Measurements from ENCODE around the gene EEF1A2. TPM values are rescaled to one million over a fixed set of nuclear protein-coding genes. Genes with fewer than 3 reads are reported as not detected.

The EEF1A2 gene
- total RNA-seq, 1 experiment from 2014 or later = 32.0 TPM

DNA sequence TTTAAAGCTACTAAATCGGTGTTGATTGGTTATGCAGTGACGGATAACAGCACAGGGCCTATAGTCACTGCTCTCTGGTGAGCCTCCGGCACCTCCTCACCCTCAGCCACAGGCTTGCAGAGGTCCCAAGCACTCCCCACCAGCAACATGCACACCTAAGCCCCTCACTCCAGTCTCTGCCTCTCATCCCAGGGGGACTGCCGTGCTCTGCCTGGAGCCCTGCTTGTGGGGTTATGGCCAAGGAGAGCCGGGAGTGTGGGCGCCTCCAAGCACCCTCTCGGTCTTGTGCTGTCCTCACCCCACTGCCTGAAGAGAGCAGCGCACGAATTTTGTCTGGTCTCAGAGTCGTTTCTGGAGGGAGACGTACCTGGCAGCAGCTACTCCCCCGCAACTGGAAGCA, 6.8 kb upstream of the EEF1A2 start:
- Mint-ChIP-seq H3K27me3 (ENCODE audit: insufficient read depth, unreplicated experiment) (peaks cover 19% of the 10 kb centered on the region), H3K36me3 (ENCODE audit: insufficient read depth, unreplicated experiment) (no peaks in the 10 kb centered on the region), H3K4me3 (ENCODE audit: unreplicated experiment) (no peak overlapping the region), H3K27ac (ENCODE audit: unreplicated experiment) (no peak overlapping the region), H3K4me1 (ENCODE audit: low read depth, unreplicated experiment) (no peaks in the 10 kb centered on the region), H3K9me3 (ENCODE audit: unreplicated experiment) (no peaks in the 10 kb centered on the region)
- no peak for DNase-seq
- H3K27me3 ChIP-seq (replicated peaks; ENCODE audit: control insufficient read depth, insufficient read depth, low read length) = no peaks in the 10 kb centered on the region; the same call in 1 of the 2 replicates
- no TSS peak for BruUV-seq (replicated peaks)
- ChIA-PET POLR2A (interaction anchor here (1.3 kb wide), 1 partner anchor 15 kb away, joined by 3 read pairs; no protein-coding TSS in a partner anchor), CTCF (no interaction called here)
- TF ChIP-seq, protein P1, sequence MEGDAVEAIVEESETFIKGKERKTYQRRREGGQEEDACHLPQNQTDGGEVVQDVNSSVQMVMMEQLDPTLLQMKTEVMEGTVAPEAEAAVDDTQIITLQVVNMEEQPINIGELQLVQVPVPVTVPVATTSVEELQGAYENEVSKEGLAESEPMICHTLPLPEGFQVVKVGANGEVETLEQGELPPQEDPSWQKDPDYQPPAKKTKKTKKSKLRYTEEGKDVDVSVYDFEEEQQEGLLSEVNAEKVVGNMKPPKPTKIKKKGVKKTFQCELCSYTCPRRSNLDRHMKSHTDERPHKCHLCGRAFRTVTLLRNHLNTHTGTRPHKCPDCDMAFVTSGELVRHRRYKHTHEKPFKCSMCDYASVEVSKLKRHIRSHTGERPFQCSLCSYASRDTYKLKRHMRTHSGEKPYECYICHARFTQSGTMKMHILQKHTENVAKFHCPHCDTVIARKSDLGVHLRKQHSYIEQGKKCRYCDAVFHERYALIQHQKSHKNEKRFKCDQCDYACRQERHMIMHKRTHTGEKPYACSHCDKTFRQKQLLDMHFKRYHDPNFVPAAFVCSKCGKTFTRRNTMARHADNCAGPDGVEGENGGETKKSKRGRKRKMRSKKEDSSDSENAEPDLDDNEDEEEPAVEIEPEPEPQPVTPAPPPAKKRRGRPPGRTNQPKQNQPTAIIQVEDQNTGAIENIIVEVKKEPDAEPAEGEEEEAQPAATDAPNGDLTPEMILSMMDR (IDR thresholded peaks at IDR 0.05; ENCODE audit: insufficient read depth in 1 of 2, low read depth in 1 of 2, low read length in 1 of 2, severe bottlenecking in 1 of 2, unreplicated experiment in 1 of 2) = no peak
- H3K9me3 ChIP-seq = no peaks in the 10 kb centered on the region
- no peaks in the 10 kb centered on the region for H3K4me1 ChIP-seq
- H3K36me3 ChIP-seq (ENCODE audit: control insufficient read depth, insufficient read depth, low read length) = no peaks in the 10 kb centered on the region
- intact Hi-C loops (cut with micrococcal nuclease; ENCODE audit: unreplicated experiment) = no loop called here
- H3K4me3 ChIP-seq (ENCODE audit: low read depth, low read length) = no peak overlapping the region

DNA sequence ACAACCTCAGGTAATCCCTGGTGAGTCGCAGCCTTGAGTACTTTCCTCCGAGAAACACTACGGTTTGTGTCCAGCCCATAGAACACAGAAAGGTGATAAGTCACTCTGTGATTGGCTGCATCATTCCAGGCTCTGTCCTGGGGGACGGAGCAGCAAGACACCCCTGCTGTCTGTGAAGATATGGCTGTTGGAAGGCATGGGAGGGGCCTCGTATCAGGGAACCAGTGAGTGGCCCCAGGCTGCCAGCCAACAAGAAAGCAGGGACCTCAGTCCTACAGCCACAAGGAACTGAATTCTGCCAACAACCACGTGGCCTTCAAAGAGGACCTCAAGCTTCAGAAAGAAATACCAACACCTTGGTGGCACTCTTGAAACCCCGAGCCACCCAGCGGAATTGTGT, 6.4 kb upstream of the EEF1A2 start:
- ChIA-PET POLR2A (interaction anchor here (1.3 kb wide), 1 partner anchor 16 kb away, joined by 3 read pairs; no protein-coding TSS in a partner anchor), CTCF (no interaction called here)
- intact Hi-C loops (cut with micrococcal nuclease; ENCODE audit: unreplicated experiment) = no loop called here
- TF ChIP-seq, protein P1 (IDR thresholded peaks at IDR 0.05; ENCODE audit: insufficient read depth in 1 of 2, low read depth in 1 of 2, low read length in 1 of 2, severe bottlenecking in 1 of 2, unreplicated experiment in 1 of 2) = no peak
- H3K4me1 Mint-ChIP-seq (ENCODE audit: low read depth, unreplicated experiment) = no peaks in the 10 kb centered on the region
- Histone ChIP-seq H3K27me3 (replicated peaks; ENCODE audit: control insufficient read depth, insufficient read depth, low read length) (no peaks in the 10 kb centered on the region; the same call in 1 of the 2 replicates), H3K9me3 (no peaks in the 10 kb centered on the region), H3K4me1 (no peaks in the 10 kb centered on the region), H3K4me3 (ENCODE audit: low read depth, low read length) (no peak overlapping the region), H3K36me3 (ENCODE audit: control insufficient read depth, insufficient read depth, low read length) (no peaks in the 10 kb centered on the region)
- no TSS peak for BruUV-seq (replicated peaks)
- no peak for DNase-seq
- no peak overlapping the region for H3K27ac Mint-ChIP-seq (ENCODE audit: unreplicated experiment)
- H3K27me3 Mint-ChIP-seq (ENCODE audit: insufficient read depth, unreplicated experiment) = peaks cover 19% of the 10 kb centered on the region
- no peak overlapping the region for H3K4me3 Mint-ChIP-seq (ENCODE audit: unreplicated experiment)
- H3K36me3 Mint-ChIP-seq (ENCODE audit: insufficient read depth, unreplicated experiment) = no peaks in the 10 kb centered on the region
- H3K9me3 Mint-ChIP-seq (ENCODE audit: unreplicated experiment) = no peaks in the 10 kb centered on the region

DNA sequence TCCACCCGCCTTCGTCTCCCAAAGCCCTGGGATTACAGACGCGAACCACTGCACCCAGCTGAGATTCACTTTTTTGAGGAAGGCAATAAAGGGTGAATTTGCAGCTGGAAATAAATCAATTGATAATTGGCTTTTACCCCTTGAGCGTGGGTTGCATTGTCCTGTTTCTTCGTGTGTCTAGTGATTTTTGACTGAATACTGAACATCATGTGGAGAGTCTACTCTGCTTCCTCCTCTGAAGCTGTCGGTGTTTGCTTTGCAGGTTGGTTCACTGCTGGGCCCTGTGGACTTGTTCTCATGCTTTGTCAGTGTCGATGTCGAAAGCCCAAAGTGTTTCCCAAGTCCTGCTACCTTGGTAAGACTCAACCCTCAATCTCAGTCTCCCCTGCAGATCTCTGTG, 5.8 kb upstream of the EEF1A2 start:
- H3K27me3 Mint-ChIP-seq (ENCODE audit: insufficient read depth, unreplicated experiment) = peaks cover 15% of the 10 kb centered on the region
- no peak overlapping the region for H3K4me3 ChIP-seq (ENCODE audit: low read depth, low read length)
- no peaks in the 10 kb centered on the region; the same call in 1 of the 2 replicates for H3K27me3 ChIP-seq (replicated peaks; ENCODE audit: control insufficient read depth, insufficient read depth, low read length)
- BruUV-seq (replicated peaks) = no TSS peak
- H3K4me1 ChIP-seq = no peaks in the 10 kb centered on the region
- POLR2A ChIA-PET = interaction anchor here (1.3 kb wide), 1 partner anchor 17 kb away, joined by 3 read pairs; no protein-coding TSS in a partner anchor
- H3K36me3 ChIP-seq (ENCODE audit: control insufficient read depth, insufficient read depth, low read length) = no peaks in the 10 kb centered on the region
- intact Hi-C loops (cut with micrococcal nuclease; ENCODE audit: unreplicated experiment) = no loop called here
- H3K36me3 Mint-ChIP-seq (ENCODE audit: insufficient read depth, unreplicated experiment) = no peaks in the 10 kb centered on the region
- H3K27ac Mint-ChIP-seq (ENCODE audit: unreplicated experiment) = no peak overlapping the region
- H3K9me3 ChIP-seq = no peaks in the 10 kb centered on the region
- H3K4me3 Mint-ChIP-seq (ENCODE audit: unreplicated experiment) = no peak overlapping the region
- no peaks in the 10 kb centered on the region for H3K4me1 Mint-ChIP-seq (ENCODE audit: low read depth, unreplicated experiment)
- TF ChIP-seq, protein P1 (IDR thresholded peaks at IDR 0.05; ENCODE audit: insufficient read depth in 1 of 2, low read depth in 1 of 2, low read length in 1 of 2, severe bottlenecking in 1 of 2, unreplicated experiment in 1 of 2) = no peak
- DNase-seq = no peak
- CTCF ChIA-PET = no interaction called here
- no peaks in the 10 kb centered on the region for H3K9me3 Mint-ChIP-seq (ENCODE audit: unreplicated experiment)

Measured in Caco-2 (cell line).